H1 (cell line): Measurements from ENCODE around the gene IGFL3. TPM values are rescaled to one million over a fixed set of nuclear protein-coding genes. Genes with fewer than 3 reads are reported as not detected.

Experiments used
- ASH2L ChIP-seq: fragments of 200-600, 300-600 bp; sonication (generic); IDR thresholded peaks from one replicate; pipeline ENCODE4 v1.7.1; 2017; ENCODE audit warnings: low read length
- BCL11A ChIP-seq, 2 experiments: IDR thresholded peaks; one replicate each; pipeline ENCODE4 v1.6.1; 2011; ENCODE audit warnings: low read depth in 2 of 2, low read length in 2 of 2, mild to moderate bottlenecking in 2 of 2
- EGR1 ChIP-seq: IDR thresholded peaks from 2 replicates; pipeline ENCODE4 v1.6.1; 2011; ENCODE audit warnings: low read depth, low read length, borderline replicate concordance
- KDM1A ChIP-seq: fragments of 200-600, 300-600 bp; sonication (generic); IDR thresholded peaks from 2 replicates; pipeline ENCODE4 v1.7.1; 2016; ENCODE audit warnings: mild to moderate bottlenecking, low read length, borderline replicate concordance
- KDM4A ChIP-seq: IDR thresholded peaks from one replicate; pipeline ENCODE4 v1.7.1; 2012; ENCODE audit warnings: low read depth, mild to moderate bottlenecking, moderate library complexity, low read length, inconsistent platforms; ENCODE audit not compliant: severe bottlenecking
- PHF8 ChIP-seq: fragments of 200-600 bp; sonication (generic); conservative IDR thresholded peaks from 2 replicates; pipeline ENCODE4 v1.7.1; 2012; ENCODE audit warnings: low read depth, mild to moderate bottlenecking, inconsistent platforms, low read length, moderate library complexity
- RAD21 ChIP-seq, 2 experiments: IDR thresholded peaks in 1 of 2; conservative IDR thresholded peaks in 1 of 2; 2 replicates each; pipeline ENCODE4 v1.6.1; 2011; ENCODE audit warnings: low read depth in 2 of 2, low read length in 2 of 2, improper control_type of control experiment in 1 of 2, inconsistent platforms in 1 of 2, mild to moderate bottlenecking in 1 of 2, moderate library complexity in 1 of 2
- SP1 ChIP-seq: IDR thresholded peaks from 2 replicates; pipeline ENCODE4 v1.6.1; 2011; ENCODE audit warnings: low read depth, low read length
- TBP ChIP-seq: IDR thresholded peaks from 2 replicates; pipeline ENCODE4 v1.6.1; 2011; ENCODE audit warnings: low read depth, low read length, improper control_type of control experiment
- TEAD4 ChIP-seq: IDR thresholded peaks from 2 replicates; pipeline ENCODE4 v1.6.1; 2012; ENCODE audit warnings: low read depth, low read length, inconsistent platforms, mixed read lengths
- polyA plus RNA-seq, 7 experiments: library from polyadenylated mRNA; depleted of rRNA in 3 of 7; stranded (reverse) in 5 of 7; unstranded in 2 of 7; fragments of >200 nt in 5 of 7; fragments of 200-250 nt in 2 of 7; gene quantifications; 1 replicate in 5 of 7; 2 replicates in 1 of 7; 4 replicates in 1 of 7; pipeline versions ENCODE4 v1.2.1 to v1.2.3, GENCODE V29; 2011 to 2013; ENCODE audit warnings: missing spikeins in 2 of 7, mixed read lengths in 2 of 7
- total RNA-seq: library from RNA; stranded (reverse); fragmentation: NEBNext Ultra II Directional; extraction: Animal tissue kit (Norgen Biotek cat#: 25700); gene quantifications from 2 replicates; pipeline ENCODE4 v1.2.1, GENCODE V29; 2021
- TF ChIP-seq, protein P1 (sequence below): fragments of 300-600 bp; sonication (generic); IDR thresholded peaks from 2 replicates; pipeline ENCODE4 v1.7.1; 2012; ENCODE audit warnings: low read length, moderate library complexity, mild to moderate bottlenecking, inconsistent platforms; ENCODE audit not compliant: insufficient replicate concordance
- TF ChIP-seq, protein P2 (sequence below): IDR thresholded peaks from 2 replicates; pipeline ENCODE4 v1.6.1; 2011; ENCODE audit warnings: low read depth, mild to moderate bottlenecking, low read length; ENCODE audit not compliant: insufficient read depth

Gene IGFL3
- total and polyA plus RNA-seq, 2 of the 8 experiments (the other 6 are each of a cell fraction or from before 2014, with no cell fraction given): 0.12 TPM; not detected in 1

DNA sequence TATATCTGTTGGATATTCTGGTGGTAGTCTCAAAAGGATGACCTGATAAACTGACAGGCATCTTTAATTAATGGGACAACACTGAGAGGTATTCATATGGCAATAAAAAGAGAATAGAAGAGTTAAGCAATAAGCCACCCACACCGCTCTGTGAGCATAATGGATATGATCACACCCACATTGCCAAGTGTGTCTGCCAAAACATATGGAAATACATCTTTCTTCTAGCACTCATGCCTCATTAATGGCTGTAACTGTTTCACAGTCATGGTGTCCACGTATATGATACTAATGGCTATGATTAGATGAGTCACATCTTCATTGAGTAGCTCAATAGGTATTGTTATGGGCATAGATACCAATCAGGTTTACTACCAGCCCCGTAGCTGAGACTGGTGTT is 13.1 kb downstream of the IGFL3 start (continued):
- TF ChIP-seq, protein P1, sequence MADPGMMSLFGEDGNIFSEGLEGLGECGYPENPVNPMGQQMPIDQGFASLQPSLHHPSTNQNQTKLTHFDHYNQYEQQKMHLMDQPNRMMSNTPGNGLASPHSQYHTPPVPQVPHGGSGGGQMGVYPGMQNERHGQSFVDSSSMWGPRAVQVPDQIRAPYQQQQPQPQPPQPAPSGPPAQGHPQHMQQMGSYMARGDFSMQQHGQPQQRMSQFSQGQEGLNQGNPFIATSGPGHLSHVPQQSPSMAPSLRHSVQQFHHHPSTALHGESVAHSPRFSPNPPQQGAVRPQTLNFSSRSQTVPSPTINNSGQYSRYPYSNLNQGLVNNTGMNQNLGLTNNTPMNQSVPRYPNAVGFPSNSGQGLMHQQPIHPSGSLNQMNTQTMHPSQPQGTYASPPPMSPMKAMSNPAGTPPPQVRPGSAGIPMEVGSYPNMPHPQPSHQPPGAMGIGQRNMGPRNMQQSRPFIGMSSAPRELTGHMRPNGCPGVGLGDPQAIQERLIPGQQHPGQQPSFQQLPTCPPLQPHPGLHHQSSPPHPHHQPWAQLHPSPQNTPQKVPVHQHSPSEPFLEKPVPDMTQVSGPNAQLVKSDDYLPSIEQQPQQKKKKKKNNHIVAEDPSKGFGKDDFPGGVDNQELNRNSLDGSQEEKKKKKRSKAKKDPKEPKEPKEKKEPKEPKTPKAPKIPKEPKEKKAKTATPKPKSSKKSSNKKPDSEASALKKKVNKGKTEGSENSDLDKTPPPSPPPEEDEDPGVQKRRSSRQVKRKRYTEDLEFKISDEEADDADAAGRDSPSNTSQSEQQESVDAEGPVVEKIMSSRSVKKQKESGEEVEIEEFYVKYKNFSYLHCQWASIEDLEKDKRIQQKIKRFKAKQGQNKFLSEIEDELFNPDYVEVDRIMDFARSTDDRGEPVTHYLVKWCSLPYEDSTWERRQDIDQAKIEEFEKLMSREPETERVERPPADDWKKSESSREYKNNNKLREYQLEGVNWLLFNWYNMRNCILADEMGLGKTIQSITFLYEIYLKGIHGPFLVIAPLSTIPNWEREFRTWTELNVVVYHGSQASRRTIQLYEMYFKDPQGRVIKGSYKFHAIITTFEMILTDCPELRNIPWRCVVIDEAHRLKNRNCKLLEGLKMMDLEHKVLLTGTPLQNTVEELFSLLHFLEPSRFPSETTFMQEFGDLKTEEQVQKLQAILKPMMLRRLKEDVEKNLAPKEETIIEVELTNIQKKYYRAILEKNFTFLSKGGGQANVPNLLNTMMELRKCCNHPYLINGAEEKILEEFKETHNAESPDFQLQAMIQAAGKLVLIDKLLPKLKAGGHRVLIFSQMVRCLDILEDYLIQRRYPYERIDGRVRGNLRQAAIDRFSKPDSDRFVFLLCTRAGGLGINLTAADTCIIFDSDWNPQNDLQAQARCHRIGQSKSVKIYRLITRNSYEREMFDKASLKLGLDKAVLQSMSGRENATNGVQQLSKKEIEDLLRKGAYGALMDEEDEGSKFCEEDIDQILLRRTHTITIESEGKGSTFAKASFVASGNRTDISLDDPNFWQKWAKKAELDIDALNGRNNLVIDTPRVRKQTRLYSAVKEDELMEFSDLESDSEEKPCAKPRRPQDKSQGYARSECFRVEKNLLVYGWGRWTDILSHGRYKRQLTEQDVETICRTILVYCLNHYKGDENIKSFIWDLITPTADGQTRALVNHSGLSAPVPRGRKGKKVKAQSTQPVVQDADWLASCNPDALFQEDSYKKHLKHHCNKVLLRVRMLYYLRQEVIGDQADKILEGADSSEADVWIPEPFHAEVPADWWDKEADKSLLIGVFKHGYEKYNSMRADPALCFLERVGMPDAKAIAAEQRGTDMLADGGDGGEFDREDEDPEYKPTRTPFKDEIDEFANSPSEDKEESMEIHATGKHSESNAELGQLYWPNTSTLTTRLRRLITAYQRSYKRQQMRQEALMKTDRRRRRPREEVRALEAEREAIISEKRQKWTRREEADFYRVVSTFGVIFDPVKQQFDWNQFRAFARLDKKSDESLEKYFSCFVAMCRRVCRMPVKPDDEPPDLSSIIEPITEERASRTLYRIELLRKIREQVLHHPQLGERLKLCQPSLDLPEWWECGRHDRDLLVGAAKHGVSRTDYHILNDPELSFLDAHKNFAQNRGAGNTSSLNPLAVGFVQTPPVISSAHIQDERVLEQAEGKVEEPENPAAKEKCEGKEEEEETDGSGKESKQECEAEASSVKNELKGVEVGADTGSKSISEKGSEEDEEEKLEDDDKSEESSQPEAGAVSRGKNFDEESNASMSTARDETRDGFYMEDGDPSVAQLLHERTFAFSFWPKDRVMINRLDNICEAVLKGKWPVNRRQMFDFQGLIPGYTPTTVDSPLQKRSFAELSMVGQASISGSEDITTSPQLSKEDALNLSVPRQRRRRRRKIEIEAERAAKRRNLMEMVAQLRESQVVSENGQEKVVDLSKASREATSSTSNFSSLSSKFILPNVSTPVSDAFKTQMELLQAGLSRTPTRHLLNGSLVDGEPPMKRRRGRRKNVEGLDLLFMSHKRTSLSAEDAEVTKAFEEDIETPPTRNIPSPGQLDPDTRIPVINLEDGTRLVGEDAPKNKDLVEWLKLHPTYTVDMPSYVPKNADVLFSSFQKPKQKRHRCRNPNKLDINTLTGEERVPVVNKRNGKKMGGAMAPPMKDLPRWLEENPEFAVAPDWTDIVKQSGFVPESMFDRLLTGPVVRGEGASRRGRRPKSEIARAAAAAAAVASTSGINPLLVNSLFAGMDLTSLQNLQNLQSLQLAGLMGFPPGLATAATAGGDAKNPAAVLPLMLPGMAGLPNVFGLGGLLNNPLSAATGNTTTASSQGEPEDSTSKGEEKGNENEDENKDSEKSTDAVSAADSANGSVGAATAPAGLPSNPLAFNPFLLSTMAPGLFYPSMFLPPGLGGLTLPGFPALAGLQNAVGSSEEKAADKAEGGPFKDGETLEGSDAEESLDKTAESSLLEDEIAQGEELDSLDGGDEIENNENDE: no peak
- TF ChIP-seq SP1 (no peak), ASH2L (no peak), PHF8 (no peak), KDM4A (no peak), TBP (no peak), BCL11A (IDR thresholded peaks at IDR 0.05; ENCODE audit: low read depth in 2 of 2, low read length in 2 of 2) (no peak), RAD21 (IDR thresholded peaks at IDR 0.05 in 1 of 2, conservative IDR thresholded peaks at IDR 0.05 in 1 of 2; ENCODE audit: low read depth in 2 of 2, low read length in 2 of 2) (no peak), EGR1 (no peak), TEAD4 (no peak), KDM1A (no peak)
- TF ChIP-seq, protein P2, sequence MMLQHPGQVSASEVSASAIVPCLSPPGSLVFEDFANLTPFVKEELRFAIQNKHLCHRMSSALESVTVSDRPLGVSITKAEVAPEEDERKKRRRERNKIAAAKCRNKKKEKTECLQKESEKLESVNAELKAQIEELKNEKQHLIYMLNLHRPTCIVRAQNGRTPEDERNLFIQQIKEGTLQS: no peak
